Testis (tissue), 3 donors: ENCODE results near the gene PALM. TPM values are rescaled to one million over a fixed set of nuclear protein-coding genes. Genes with fewer than 3 reads are reported as not detected.

Source experiments
- DNase-seq: peaks from one replicate; pipeline ENCODE4 v3.0.0-alpha.2; 2019
- H3K27ac ChIP-seq, 2 donors: fragments of 200-600 bp; sonication (generic); one replicate each; pipeline ENCODE4 v1.5.1; 2019
- H3K27me3 ChIP-seq: fragments of 200-600 bp; sonication (generic); one replicate; pipeline ENCODE4 v1.5.1; 2019
- H3K36me3 ChIP-seq: fragments of 200-600 bp; sonication (generic); one replicate; pipeline ENCODE4 v1.5.1; 2017; ENCODE audit warnings: low read depth; ENCODE audit errors: missing control alignments
- H3K4me1 ChIP-seq: fragments of 200-600 bp; sonication (generic); one replicate; pipeline ENCODE4 v1.5.1; 2019
- H3K4me3 ChIP-seq, 2 donors: fragments of 200-600 bp; sonication (generic); one replicate each; pipeline ENCODE4 v1.5.1; 2017 to 2019
- H3K9me3 ChIP-seq: fragments of 200-600 bp; sonication (generic); one replicate; pipeline ENCODE4 v1.5.1; 2017
- CTCF ChIP-seq, 3 experiments: fragments of 450-650 bp in 2 of 3; fragments of 200-600 bp in 1 of 3; sonication (generic) in 1 of 3; IDR thresholded peaks; one replicate each; pipeline ENCODE4 v1.5.1; 2016 to 2019; ENCODE audit warnings: antibody characterized with exemption in 3 of 3, mild to moderate bottlenecking in 2 of 3, moderate library complexity in 1 of 3
- POLR2A ChIP-seq: fragments of 450-650 bp; IDR thresholded peaks from one replicate; pipeline ENCODE4 v1.6.1; 2017; ENCODE audit warnings: antibody characterized with exemption, mild to moderate bottlenecking, moderate library complexity
- WGBS, 2 donors: methylation state at CpG; one replicate each; pipeline ENCODE4 v1.1.5; 2018; 5-methylcytosine and 5-hydroxymethylcytosine counted together
- intact Hi-C: fragments of 100-400 bp; cut with DNase I; formaldehyde crosslinking; loops from one replicate; pipeline ENCODE4 v1.15.1; 2023; ENCODE audit warnings: low total_unique reads
- polyA plus RNA-seq: library from polyadenylated mRNA; stranded (reverse); fragments of 350-450 nt; fragmentation: Illumina TruSeq; extraction: RNeasy Lipid Tissue Mini Kit (QIAGEN cat#74804); gene quantifications from one replicate; pipeline ENCODE4 v1.2.3, GENCODE V29; 2014; ENCODE audit warnings: low read depth, low replicate concordance; ENCODE audit not compliant: insufficient read depth
- total RNA-seq, 2 donors: library from RNA; depleted of rRNA; stranded (reverse); fragments of >200 nt; gene quantifications; one replicate each; pipeline ENCODE4 v1.2.3, GENCODE V29; 2016

The PALM gene
- total and polyA plus RNA-seq, 3 donors from 2014 or later: 35.5 to 47.8 (median 46.4) TPM

GRCh38 chr19:757811-758668 is 49.3 kb downstream of the PALM start:
- Histone ChIP-seq H3K4me1 (no peaks in the 10 kb centered on the region), H3K9me3 (no peaks in the 10 kb centered on the region), H3K36me3 (no peaks in the 10 kb centered on the region), H3K27me3 (no peaks in the 10 kb centered on the region), H3K27ac (no peak overlapping the region), H3K4me3 (no peak overlapping the region)
- intact Hi-C loops: no loop called here
- DNase-seq: no peak
- TF ChIP-seq POLR2A: no peak
- no peak for TF ChIP-seq CTCF (IDR thresholded peaks at IDR 0.05)
- WGBS, 2 donors: 82% methylated on average over 49 of the region's 50 CpGs; no CpG with 5 or more reads in 1 of the 2 donors

- no peak for TF ChIP-seq POLR2A
- no peak for TF ChIP-seq CTCF (IDR thresholded peaks at IDR 0.05)
- H3K9me3 ChIP-seq: no peaks in the 10 kb centered on the region
- no peak overlapping the region for H3K4me3 ChIP-seq
- no peaks in the 10 kb centered on the region for H3K27me3 ChIP-seq
- no peaks in the 10 kb centered on the region for H3K4me1 ChIP-seq
- intact Hi-C loops: no loop called here
- WGBS, 2 donors: 90 to 96% methylated on average over 10 of the region's 10 CpGs
- no peaks in the 10 kb centered on the region for H3K36me3 ChIP-seq
- no peak for DNase-seq
- H3K27ac ChIP-seq: no peak overlapping the region
These were observed 54.4 kb downstream of the PALM start for GRCh38 chr19:763181-763580.

- WGBS, 2 donors: 96 to 100% methylated on average over 6 of the region's 6 CpGs
- Histone ChIP-seq H3K4me3 (no peak overlapping the region), H3K36me3 (no peaks in the 10 kb centered on the region), H3K27ac (no peak overlapping the region), H3K27me3 (no peaks in the 10 kb centered on the region), H3K4me1 (no peaks in the 10 kb centered on the region), H3K9me3 (no peaks in the 10 kb centered on the region)
- no peak for DNase-seq
- intact Hi-C loops: no loop called here
- no peak for TF ChIP-seq POLR2A
- no peak for TF ChIP-seq CTCF (IDR thresholded peaks at IDR 0.05)
These were observed 55.1 kb downstream of the PALM start for GRCh38 chr19:763869-764268.

- no peaks in the 10 kb centered on the region for H3K36me3 ChIP-seq
- no peak for DNase-seq
- no peak overlapping the region for H3K4me3 ChIP-seq
- no peaks in the 10 kb centered on the region for H3K4me1 ChIP-seq
- TF ChIP-seq CTCF (IDR thresholded peaks at IDR 0.05) (no peak), POLR2A (no peak)
- H3K27ac ChIP-seq: no peak overlapping the region
- 96 to 98% methylated on average over 5 to 12 of the region's 12 CpGs for WGBS, 2 donors
- H3K9me3 ChIP-seq: no peaks in the 10 kb centered on the region
- no peaks in the 10 kb centered on the region for H3K27me3 ChIP-seq
- intact Hi-C loops: no loop called here
These were observed 55.6 kb downstream of the PALM start for GRCh38 chr19:764301-764700.
